ENCODE results near the gene MAP2K5. TPM values are rescaled to one million over a fixed set of nuclear protein-coding genes. Genes with fewer than 3 reads are reported as not detected.

Gene MAP2K5
- total RNA-seq, 1 donor from 2014 or later = 20.7 TPM

- no peak for DNase-seq (ENCODE audit: low spot score)
Measured at GRCh38 chr15:67755264-67755663, 212.8 kb downstream of the MAP2K5 start.

GRCh38 chr15:67755936-67756335, 213.4 kb downstream of the MAP2K5 start:
- DNase-seq (ENCODE audit: low spot score) = no peak

GRCh38 chr15:67758619-67759300, 216.3 kb downstream of the MAP2K5 start:
- no peak for DNase-seq (ENCODE audit: low spot score)

GRCh38 chr15:67760901-67761300, 218.4 kb downstream of the MAP2K5 start:
- no peak for DNase-seq (ENCODE audit: low spot score)

GRCh38 chr15:67761343-67761742, 218.8 kb downstream of the MAP2K5 start:
- DNase-seq (ENCODE audit: low spot score) = no peak

GRCh38 chr15:67762610-67763368, 220.3 kb downstream of the MAP2K5 start:
- DNase-seq (ENCODE audit: low spot score) = peak; percentile 33

- DNase-seq (ENCODE audit: low spot score) = no peak
Measured at GRCh38 chr15:67765701-67766100, 223.2 kb downstream of the MAP2K5 start.

- no peak for DNase-seq (ENCODE audit: low spot score)
Measured at GRCh38 chr15:67766968-67767367, 224.5 kb downstream of the MAP2K5 start.

GRCh38 chr15:67768313-67768977, 225.9 kb downstream of the MAP2K5 start:
- DNase-seq (ENCODE audit: low spot score) = no peak

- no peak for DNase-seq (ENCODE audit: low spot score)
Measured at GRCh38 chr15:67769497-67770357, 227.2 kb downstream of the MAP2K5 start.

GRCh38 chr15:67770358-67770628, 227.8 kb downstream of the MAP2K5 start:
- DNase-seq (ENCODE audit: low spot score) = no peak

- no peak for DNase-seq (ENCODE audit: low spot score)
Measured at GRCh38 chr15:67771189-67771800, 228.8 kb downstream of the MAP2K5 start.

- DNase-seq (ENCODE audit: low spot score) = no peak
Measured at GRCh38 chr15:67774626-67775025, 232.1 kb downstream of the MAP2K5 start.

- no peak for DNase-seq (ENCODE audit: low spot score)
Measured at GRCh38 chr15:67775250-67775649, 232.7 kb downstream of the MAP2K5 start.

GRCh38 chr15:67775998-67776397, 233.5 kb downstream of the MAP2K5 start:
- no peak for DNase-seq (ENCODE audit: low spot score)

GRCh38 chr15:67776600-67776999, 234.1 kb downstream of the MAP2K5 start:
- DNase-seq (ENCODE audit: low spot score) = no peak

- DNase-seq (ENCODE audit: low spot score) = no peak
Measured at GRCh38 chr15:67777071-67777470, 234.6 kb downstream of the MAP2K5 start.

- no peak for DNase-seq (ENCODE audit: low spot score)
Measured at GRCh38 chr15:67777773-67778172, 235.3 kb downstream of the MAP2K5 start.

- DNase-seq (ENCODE audit: low spot score) = no peak
Measured at GRCh38 chr15:67778968-67779548, 236.6 kb downstream of the MAP2K5 start.

GRCh38 chr15:67779549-67780111, 237.1 kb downstream of the MAP2K5 start:
- DNase-seq (ENCODE audit: low spot score) = no peak

GRCh38 chr15:67781061-67781460, 238.6 kb downstream of the MAP2K5 start:
- DNase-seq (ENCODE audit: low spot score) = no peak
